Endothelial cell (in vitro differentiated cells): Measurements from ENCODE around the gene ZDHHC11. TPM values are rescaled to one million over a fixed set of nuclear protein-coding genes. Genes with fewer than 3 reads are reported as not detected.

ENCODE experiments used
- DNase-seq: peaks from one replicate; pipeline ENCODE4 v3.0.0; 2021; ENCODE audit warnings: low spot score
- H3K27ac Mint-ChIP-seq: one replicate; pipeline ENCODE4 v1.8.0; 2021; ENCODE audit warnings: mixed read lengths, inconsistent platforms; ENCODE audit not compliant: unreplicated experiment
- H3K27me3 Mint-ChIP-seq: one replicate; pipeline ENCODE4 v1.8.0; 2021; ENCODE audit warnings: mild to moderate bottlenecking, moderate library complexity, mixed read lengths, inconsistent platforms; ENCODE audit not compliant: unreplicated experiment
- H3K36me3 Mint-ChIP-seq: one replicate; pipeline ENCODE4 v1.8.0; 2021; ENCODE audit warnings: mild to moderate bottlenecking, low read depth, mixed read lengths, inconsistent platforms; ENCODE audit not compliant: unreplicated experiment
- H3K4me1 Mint-ChIP-seq: one replicate; pipeline ENCODE4 v1.8.0; 2021; ENCODE audit warnings: mild to moderate bottlenecking, mixed read lengths, inconsistent platforms; ENCODE audit not compliant: unreplicated experiment
- H3K4me3 Mint-ChIP-seq: one replicate; pipeline ENCODE4 v1.8.0; 2021; ENCODE audit warnings: mild to moderate bottlenecking, mixed read lengths, inconsistent platforms; ENCODE audit not compliant: unreplicated experiment
- H3K9me3 Mint-ChIP-seq: one replicate; pipeline ENCODE4 v1.8.0; 2021; ENCODE audit warnings: mixed read lengths, inconsistent platforms; ENCODE audit not compliant: unreplicated experiment
- CTCF ChIP-seq: fragments of 200-600 bp; sonication (generic); IDR thresholded peaks from one replicate; pipeline ENCODE4 v1.5.0; 2021; ENCODE audit warnings: antibody characterized with exemption; ENCODE audit not compliant: unreplicated experiment
- total RNA-seq: library from RNA; stranded (reverse); fragmentation: NEBNext Ultra II Directional; extraction: Animal tissue kit (Norgen Biotek cat#: 25700); gene quantifications from one replicate; pipeline ENCODE4 v1.2.1, GENCODE V29; 2021; ENCODE audit not compliant: unreplicated experiment

ZDHHC11 gene
- total RNA-seq, 1 donor from 2014 or later: 14.3 TPM

- DNase-seq: peak; percentile 30
- Mint-ChIP-seq H3K9me3 (no peaks in the 10 kb centered on the region), H3K36me3 (peaks cover 24% of the 10 kb centered on the region), H3K4me1 (peaks cover 15% of the 10 kb centered on the region), H3K27me3 (peaks cover 9% of the 10 kb centered on the region), H3K4me3 (peak overlapping the region; percentile 93), H3K27ac (peak overlapping the region; percentile 91)
- no peak for TF ChIP-seq CTCF
Measured at GRCh38 chr5:891837-892393, 41.1 kb upstream of the ZDHHC11 start.

GRCh38 chr5:891117-891836, 40.5 kb upstream of the ZDHHC11 start:
- peaks cover 16% of the 10 kb centered on the region for H3K4me1 Mint-ChIP-seq
- DNase-seq: no peak

GRCh38 chr5:889075-889710, 38.4 kb upstream of the ZDHHC11 start:
- Mint-ChIP-seq H3K4me3 (no peak overlapping the region), H3K36me3 (peaks cover 39% of the 10 kb centered on the region), H3K4me1 (peaks cover 16% of the 10 kb centered on the region), H3K9me3 (no peaks in the 10 kb centered on the region), H3K27me3 (peaks cover 11% of the 10 kb centered on the region), H3K27ac (no peak overlapping the region)
- no peak for TF ChIP-seq CTCF
- DNase-seq: no peak

More at GRCh38 chr5:891117-891836, 40.5 kb upstream of the ZDHHC11 start:
- Mint-ChIP-seq H3K36me3 (peaks cover 27% of the 10 kb centered on the region), H3K4me3 (peak overlapping the region; percentile 93), H3K27me3 (peaks cover 9% of the 10 kb centered on the region), H3K9me3 (no peaks in the 10 kb centered on the region), H3K27ac (peak overlapping the region; percentile 91)
- no peak for TF ChIP-seq CTCF

- no peak for TF ChIP-seq CTCF
- H3K9me3 Mint-ChIP-seq: no peaks in the 10 kb centered on the region
- H3K36me3 Mint-ChIP-seq: peaks cover 44% of the 10 kb centered on the region
- peaks cover 16% of the 10 kb centered on the region for H3K4me1 Mint-ChIP-seq
- DNase-seq: no peak
- peaks cover 8% of the 10 kb centered on the region for H3K27me3 Mint-ChIP-seq
- H3K4me3 Mint-ChIP-seq: no peak overlapping the region
- H3K27ac Mint-ChIP-seq: no peak overlapping the region
Measured at GRCh38 chr5:888638-889035, 37.9 kb upstream of the ZDHHC11 start.
